ENCODE data around the gene PIGW.

DNA sequence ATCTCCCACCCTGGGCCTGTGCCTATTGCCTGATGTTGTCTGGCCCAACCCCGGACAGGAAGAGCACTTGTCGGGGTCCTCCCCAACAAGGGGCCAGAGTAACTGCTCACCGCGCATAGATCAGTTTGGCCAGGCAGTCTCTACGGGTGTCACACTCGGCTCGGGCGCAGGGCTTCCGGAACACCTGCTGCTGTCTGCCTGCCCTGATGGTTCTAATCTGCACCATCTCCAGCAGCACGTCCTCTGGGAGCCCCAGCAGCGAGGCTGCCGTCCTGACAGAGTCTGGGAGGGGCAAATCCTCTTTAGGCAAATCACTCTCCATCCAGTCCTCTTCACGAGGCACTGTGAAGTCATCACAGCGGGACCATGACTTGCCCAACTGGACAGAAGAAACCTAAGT is 24.2 kb upstream of the PIGW start:
- TF ChIP-seq TAF1 (IDR thresholded peaks at IDR 0.05; ENCODE audit: borderline replicate concordance, insufficient read depth, low read length), result no peak
- TF ChIP-seq POLR2AphosphoS5 (IDR thresholded peaks at IDR 0.05; ENCODE audit: low read depth, low read length), result no peak
